Mesenteric fat pad (tissue), 1 donor: ENCODE results near the gene LMO7. TPM values are rescaled to one million over a fixed set of nuclear protein-coding genes. Genes with fewer than 3 reads are reported as not detected.

Experiments used
- DNase-seq: peaks from one replicate; pipeline ENCODE4 v3.0.0-alpha.2; 2020; ENCODE audit warnings: low spot score
- total RNA-seq: library from RNA; stranded (reverse); fragmentation: NEBNext Ultra II Directional; extraction: Animal tissue kit (Norgen Biotek cat#: 25700); gene quantifications from one replicate; pipeline ENCODE4 v1.2.1, GENCODE V29; 2021
- donor health status: DM: yes; HTN: yes; CAD: no.

The LMO7 gene
- total RNA-seq, 1 donor from 2014 or later = 8.2 TPM

GRCh38 chr13:75879656-75880055 is 243.5 kb downstream of the LMO7 start:
- no peak for DNase-seq

DNA sequence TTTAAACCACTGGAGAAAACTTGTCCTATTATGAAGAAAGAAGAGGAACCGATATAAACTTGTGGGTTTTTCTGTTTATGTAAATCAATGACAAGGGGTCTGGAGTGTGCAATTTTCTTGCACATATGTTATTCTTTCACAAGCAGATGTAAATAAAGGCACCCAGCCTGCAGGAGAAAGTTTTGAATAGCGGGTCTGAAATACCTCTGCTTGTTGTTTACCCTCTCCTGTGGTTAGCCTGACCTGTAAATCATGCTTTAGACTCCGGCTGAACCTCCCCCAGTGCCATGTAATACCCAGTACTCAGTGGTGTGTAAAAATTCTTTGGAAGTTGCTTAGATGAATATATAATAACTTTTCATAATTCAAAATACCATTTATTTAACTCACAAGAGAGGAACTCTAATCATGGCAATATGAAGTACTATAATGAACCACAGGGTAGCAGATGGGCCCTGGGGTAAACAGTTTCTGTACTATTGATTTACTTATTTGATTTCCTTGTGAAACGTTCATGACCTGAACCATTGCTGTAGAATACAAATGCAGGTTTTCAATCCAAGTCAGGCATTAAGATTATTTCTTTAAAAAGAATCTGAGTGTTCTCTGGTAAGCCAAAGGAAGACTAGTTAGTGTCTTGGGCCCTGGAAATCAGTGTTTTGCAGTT is 245.1 kb downstream of the LMO7 start:
- DNase-seq = no peak

DNA sequence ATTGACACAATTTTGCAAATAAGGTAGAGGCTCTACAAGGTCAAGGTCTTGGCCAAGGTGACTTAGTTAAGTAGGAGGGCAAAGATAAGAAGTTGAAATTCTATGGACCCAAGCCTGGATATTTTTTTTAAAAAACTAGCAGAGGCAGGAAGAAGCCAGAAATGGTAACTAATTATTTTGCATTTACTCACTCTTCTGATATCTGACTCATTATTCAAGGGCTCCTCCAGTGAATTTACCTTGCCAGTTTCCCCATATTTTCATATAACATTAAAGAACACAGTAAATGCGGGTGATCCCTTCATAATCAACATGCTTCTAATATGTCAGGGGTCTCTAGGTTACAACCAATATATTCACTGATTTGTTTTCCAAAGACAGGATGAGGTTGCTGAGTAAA is 246.1 kb downstream of the LMO7 start:
- no peak for DNase-seq

DNA sequence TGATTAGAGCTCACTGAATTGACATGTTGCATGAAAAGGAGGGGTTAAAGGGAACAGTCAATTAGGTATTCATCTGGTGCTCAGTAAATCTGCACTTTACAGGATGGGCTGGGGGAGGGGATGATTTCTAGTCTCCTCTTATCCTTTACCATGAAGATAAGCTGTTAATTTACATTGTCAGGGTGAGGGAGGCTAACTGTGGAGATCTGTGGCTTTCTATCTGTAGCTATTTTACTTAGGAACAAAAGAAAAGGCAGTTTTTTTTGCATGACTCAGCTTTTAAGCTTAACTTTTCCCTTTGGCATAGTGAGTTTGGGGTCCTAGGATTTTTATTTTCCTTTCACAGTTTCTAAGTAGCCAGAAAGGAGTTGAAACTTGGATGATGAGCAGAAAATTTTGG is 253.3 kb downstream of the LMO7 start:
- DNase-seq = no peak

DNA sequence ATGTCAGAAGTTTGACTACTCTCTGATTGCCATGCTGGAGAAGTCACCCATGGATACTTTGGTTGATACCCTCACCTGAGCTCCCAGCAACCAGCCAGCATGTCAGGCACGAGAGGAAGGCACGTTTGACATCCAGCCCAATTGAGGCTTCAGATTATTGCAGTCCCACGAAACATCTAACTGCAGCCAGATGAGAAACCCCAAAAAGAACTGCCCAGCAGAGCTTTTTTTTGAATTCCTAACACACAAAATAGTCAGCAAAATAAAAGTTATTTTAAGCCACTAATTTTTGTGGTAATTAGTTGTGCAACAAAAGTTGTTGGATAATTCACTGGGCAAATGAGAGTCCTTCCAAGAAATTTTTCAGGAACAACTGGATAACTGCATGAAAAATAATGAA is 259.0 kb downstream of the LMO7 start:
- no peak for DNase-seq

- no peak for DNase-seq
Measured at GRCh38 chr13:75896271-75896670, 260.1 kb downstream of the LMO7 start.

- no peak for DNase-seq
Measured at GRCh38 chr13:75897386-75897785, 261.3 kb downstream of the LMO7 start.

- no peak for DNase-seq
Measured at GRCh38 chr13:75901501-75901900, 265.4 kb downstream of the LMO7 start.

- DNase-seq = no peak
Measured at GRCh38 chr13:75902166-75903104, 266.3 kb downstream of the LMO7 start.

DNA sequence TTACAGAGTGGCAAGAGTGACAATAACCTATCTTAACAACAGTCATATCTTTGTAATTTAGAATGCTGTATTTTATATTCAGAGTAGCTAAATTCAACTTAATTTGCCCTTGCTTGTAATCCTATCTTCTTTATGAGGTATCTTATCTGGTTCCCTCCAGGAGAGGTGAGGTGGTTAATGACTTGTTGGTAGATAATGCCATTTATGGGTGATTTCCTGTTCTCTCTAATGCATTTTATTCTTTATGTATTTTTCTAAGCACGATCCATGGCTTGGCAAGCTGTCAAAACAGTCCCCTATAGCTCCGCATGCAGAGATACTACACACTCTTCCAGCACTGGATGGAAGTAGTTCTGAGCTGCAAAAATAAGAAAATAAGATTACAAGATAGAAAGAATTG is 267.9 kb downstream of the LMO7 start:
- DNase-seq = no peak

DNA sequence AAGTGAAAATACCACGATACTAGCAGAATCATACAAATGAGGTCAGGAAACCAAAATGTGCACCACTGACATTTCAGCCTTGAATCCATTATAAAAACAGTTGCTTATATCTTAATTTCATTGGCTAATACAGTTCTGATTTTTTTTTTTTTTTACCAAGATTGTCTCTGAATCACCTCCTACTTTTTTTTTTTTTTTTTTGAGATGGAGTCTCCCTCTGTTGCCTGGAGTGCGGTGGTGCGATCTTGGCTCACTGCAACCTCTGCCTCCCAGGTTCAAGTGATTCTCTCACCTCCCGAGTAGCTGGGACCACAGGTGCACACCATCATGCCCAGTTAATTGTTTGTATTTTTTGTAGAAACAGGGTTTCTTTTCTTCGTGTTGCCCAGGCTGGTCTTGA is 270.2 kb downstream of the LMO7 start:
- no peak for DNase-seq

DNA sequence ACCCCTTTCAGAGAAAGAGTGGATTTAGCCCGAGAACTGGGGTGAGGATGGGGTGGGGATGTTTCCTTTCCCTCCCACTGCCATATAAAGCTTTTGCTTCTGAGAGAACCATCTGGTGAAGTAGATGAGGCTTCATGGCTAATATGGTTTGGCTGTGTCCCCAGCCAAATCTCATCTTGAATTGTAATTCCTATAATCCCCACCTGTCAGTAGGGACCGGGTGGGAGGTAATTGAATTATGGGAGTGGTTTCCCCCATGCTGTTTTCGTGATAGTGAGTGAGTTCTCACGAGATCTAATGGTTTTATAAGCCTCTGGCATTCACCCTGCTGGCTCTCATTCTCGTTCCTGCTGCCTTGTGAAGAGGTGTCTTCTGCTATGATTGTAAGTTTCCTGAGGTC is 270.9 kb downstream of the LMO7 start:
- DNase-seq = no peak

GRCh38 chr13:75908141-75908540 is 272.0 kb downstream of the LMO7 start:
- no peak for DNase-seq

Other genes starting within 250 kb of the LMO7 start
- 44.5 TPM for gene TBC1D4, start 154.2 kb upstream of the LMO7 start, total RNA-seq
- gene COMMD6, start 98.5 kb upstream of the LMO7 start, total RNA-seq = 133 TPM
- 38.8 TPM for gene UCHL3, start 86.5 kb upstream of the LMO7 start, total RNA-seq